Progenitor cell of endocrine pancreas (in vitro differentiated cells): ENCODE results near the gene NOP16. TPM values are rescaled to one million over a fixed set of nuclear protein-coding genes. Genes with fewer than 3 reads are reported as not detected.

Experiments
- DNase-seq: peaks from one replicate; pipeline ENCODE4 v3.0.0; 2021; ENCODE audit warnings: low spot score; ENCODE audit not compliant: unreplicated experiment
- H3K27ac Mint-ChIP-seq: 2 replicates; pipeline ENCODE4 v1.8.0; 2021; ENCODE audit warnings: mild to moderate bottlenecking, moderate library complexity, mixed read lengths
- H3K27me3 Mint-ChIP-seq: 2 replicates; pipeline ENCODE4 v1.8.0; 2021; ENCODE audit warnings: mixed read lengths
- H3K36me3 Mint-ChIP-seq: 2 replicates; pipeline ENCODE4 v1.8.0; 2022; ENCODE audit warnings: mixed read lengths; ENCODE audit not compliant: insufficient read depth
- H3K4me1 Mint-ChIP-seq: 2 replicates; pipeline ENCODE4 v1.8.0; 2021; ENCODE audit warnings: low read depth, mixed read lengths
- H3K4me3 Mint-ChIP-seq: 2 replicates; pipeline ENCODE4 v1.8.0; 2021; ENCODE audit warnings: low read depth, mild to moderate bottlenecking, moderate library complexity, mixed read lengths
- H3K9me3 Mint-ChIP-seq: 2 replicates; pipeline ENCODE4 v1.8.0; 2021; ENCODE audit warnings: low read depth, mixed read lengths
- CTCF ChIP-seq: fragments of 200-600 bp; sonication (generic); IDR thresholded peaks from one replicate; pipeline ENCODE4 v1.5.0; 2021; ENCODE audit warnings: antibody characterized with exemption, mild to moderate bottlenecking; ENCODE audit not compliant: unreplicated experiment
- total RNA-seq: library from RNA; stranded (reverse); gene quantifications from 2 replicates; pipeline ENCODE4 v1.2.1, GENCODE V29; 2021

NOP16 gene
- total RNA-seq, 1 donor from 2014 or later = 21.9 TPM

- H3K36me3 Mint-ChIP-seq = peaks cover 8% of the 10 kb centered on the region
- no peak for TF ChIP-seq CTCF
- H3K27ac Mint-ChIP-seq = no peak overlapping the region
- no peak overlapping the region for H3K4me3 Mint-ChIP-seq
- DNase-seq = no peak
- no peaks in the 10 kb centered on the region for H3K9me3 Mint-ChIP-seq
- no peaks in the 10 kb centered on the region for H3K27me3 Mint-ChIP-seq
- H3K4me1 Mint-ChIP-seq = peaks cover 16% of the 10 kb centered on the region
These were observed 3.4 kb downstream of the NOP16 start for GRCh38 chr5:176384991-176385390.

GRCh38 chr5:176384366-176384930, 4.0 kb downstream of the NOP16 start:
- H3K36me3 Mint-ChIP-seq = peaks cover 11% of the 10 kb centered on the region

DNA sequence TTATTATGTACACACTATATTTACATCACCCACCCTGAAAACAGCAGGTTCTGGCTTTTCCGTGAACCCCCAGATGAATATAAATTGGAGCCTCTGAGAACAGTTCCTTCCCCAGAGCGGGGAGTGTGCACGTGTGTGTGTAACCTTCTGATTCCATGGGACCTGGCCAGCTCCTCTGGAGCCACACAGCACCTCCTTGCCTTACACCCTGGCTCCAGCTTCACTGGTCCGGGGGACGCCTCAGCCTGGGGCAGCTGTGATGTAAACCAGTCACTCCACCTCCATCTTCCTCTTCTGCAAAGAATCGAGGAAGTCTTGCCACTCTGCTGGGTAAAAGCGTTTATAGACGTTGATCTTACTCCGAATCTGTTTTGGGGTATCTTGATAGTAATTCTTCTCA, 4.4 kb downstream of the NOP16 start:
- H3K4me3 Mint-ChIP-seq = no peak overlapping the region
- no peaks in the 10 kb centered on the region for H3K27me3 Mint-ChIP-seq
- H3K36me3 Mint-ChIP-seq = peaks cover 11% of the 10 kb centered on the region
- no peaks in the 10 kb centered on the region for H3K9me3 Mint-ChIP-seq
- no peak overlapping the region for H3K27ac Mint-ChIP-seq
- DNase-seq = no peak
- peaks cover 11% of the 10 kb centered on the region for H3K4me1 Mint-ChIP-seq
- TF ChIP-seq CTCF = no peak

More at GRCh38 chr5:176384366-176384930, 4.0 kb downstream of the NOP16 start:
- Mint-ChIP-seq H3K4me1 (peaks cover 13% of the 10 kb centered on the region), H3K27ac (no peak overlapping the region), H3K9me3 (no peaks in the 10 kb centered on the region), H3K27me3 (no peaks in the 10 kb centered on the region), H3K4me3 (no peak overlapping the region)
- TF ChIP-seq CTCF = no peak
- no peak for DNase-seq

- peaks cover 11% of the 10 kb centered on the region for H3K36me3 Mint-ChIP-seq
These were observed 5.0 kb downstream of the NOP16 start for GRCh38 chr5:176383248-176383905.

GRCh38 chr5:176382721-176383120, 5.7 kb downstream of the NOP16 start:
- Mint-ChIP-seq H3K4me1 (peaks cover 8% of the 10 kb centered on the region), H3K4me3 (no peak overlapping the region), H3K27ac (no peak overlapping the region), H3K36me3 (peaks cover 11% of the 10 kb centered on the region), H3K27me3 (no peaks in the 10 kb centered on the region), H3K9me3 (no peaks in the 10 kb centered on the region)
- TF ChIP-seq CTCF = no peak
- no peak for DNase-seq

More at GRCh38 chr5:176383248-176383905, 5.0 kb downstream of the NOP16 start:
- Mint-ChIP-seq H3K4me1 (peaks cover 11% of the 10 kb centered on the region), H3K4me3 (no peak overlapping the region), H3K27me3 (no peaks in the 10 kb centered on the region), H3K9me3 (no peaks in the 10 kb centered on the region), H3K27ac (no peak overlapping the region)
- DNase-seq = no peak
- no peak for TF ChIP-seq CTCF
